Activated T-helper 1 cell treated with anti-CD3 and anti-CD28 coated beads, Interleukin-12 subunit alpha, Interleukin-12 subunit beta, Interleukin-2, Interleukin-4 antibody, amounts not matched to agents 30 ng/mL and 10 ng/mL and 1 ng/mL, durations not matched to agents 14 hours and 24 hours and 36 hours (primary cell): ENCODE data around the gene CLDN9. TPM values are rescaled to one million over a fixed set of nuclear protein-coding genes. Genes with fewer than 3 reads are reported as not detected.

ENCODE experiments used
- DNase-seq: peaks from one replicate; pipeline ENCODE4 v3.0.0; 2021; ENCODE audit warnings: low spot score
- H3K27ac Mint-ChIP-seq: one replicate; pipeline ENCODE4 v1.8.0; 2021; ENCODE audit warnings: mild to moderate bottlenecking, mixed read lengths
- H3K27me3 Mint-ChIP-seq: one replicate; pipeline ENCODE4 v1.8.0; 2022; ENCODE audit warnings: mild to moderate bottlenecking, moderate library complexity, mixed read lengths; ENCODE audit not compliant: insufficient read depth
- H3K36me3 Mint-ChIP-seq: one replicate; pipeline ENCODE4 v1.8.0; 2021; ENCODE audit warnings: low read depth, mixed read lengths
- H3K4me1 Mint-ChIP-seq: one replicate; pipeline ENCODE4 v1.8.0; 2021; ENCODE audit warnings: low read depth, mixed read lengths
- H3K4me3 Mint-ChIP-seq: one replicate; pipeline ENCODE4 v1.8.0; 2021; ENCODE audit warnings: mild to moderate bottlenecking, moderate library complexity, mixed read lengths
- H3K9me3 Mint-ChIP-seq: one replicate; pipeline ENCODE4 v1.8.0; 2021; ENCODE audit warnings: mixed read lengths
- intact Hi-C: fragments of 100-400 bp; cut with micrococcal nuclease; formaldehyde crosslinking; loops from one replicate; pipeline ENCODE4 v1.15.1; 2024
- total RNA-seq: library from RNA; stranded (reverse); gene quantifications from 2 replicates; pipeline ENCODE4 v1.2.3, GENCODE V29; 2022

The CLDN9 gene
- total RNA-seq, 1 donor from 2014 or later: not detected

- H3K9me3 Mint-ChIP-seq: no peaks in the 10 kb centered on the region
- H3K4me1 Mint-ChIP-seq: peaks cover 22% of the 10 kb centered on the region
- H3K4me3 Mint-ChIP-seq: peak overlapping the region; percentile 78
- DNase-seq: peak; percentile 79
- H3K27me3 Mint-ChIP-seq: peaks cover 13% of the 10 kb centered on the region
- peaks cover 11% of the 10 kb centered on the region for H3K36me3 Mint-ChIP-seq
- no peak overlapping the region for H3K27ac Mint-ChIP-seq
- intact Hi-C loops: loop anchor here (2.0 to 5.0 kb wide), 5 partner anchors 13 to 977 kb away; partner anchors contain the start of genes FLYWCH2 and HCFC1R1
These were observed 42.9 kb upstream of the CLDN9 start for GRCh38 chr16:2969545-2970521.

GRCh38 chr16:2970563-2970962 lies 42.2 kb upstream of the CLDN9 start:
- intact Hi-C loops: no loop called here
- Mint-ChIP-seq H3K9me3 (no peaks in the 10 kb centered on the region), H3K4me3 (peak overlapping the region; percentile 78), H3K27me3 (peaks cover 7% of the 10 kb centered on the region), H3K4me1 (peaks cover 17% of the 10 kb centered on the region), H3K36me3 (peaks cover 11% of the 10 kb centered on the region), H3K27ac (peak overlapping the region; percentile 44)
- DNase-seq: no peak

GRCh38 chr16:2971134-2971984 lies 41.4 kb upstream of the CLDN9 start:
- H3K27ac Mint-ChIP-seq: no peak overlapping the region
- peaks cover 17% of the 10 kb centered on the region for H3K4me1 Mint-ChIP-seq
- H3K9me3 Mint-ChIP-seq: no peaks in the 10 kb centered on the region
- intact Hi-C loops: no loop called here
- no peak for DNase-seq
- peaks cover 11% of the 10 kb centered on the region for H3K36me3 Mint-ChIP-seq
- peaks cover 6% of the 10 kb centered on the region for H3K27me3 Mint-ChIP-seq
- peak overlapping the region; percentile 78 for H3K4me3 Mint-ChIP-seq

- peak overlapping the region; percentile 11 for H3K4me3 Mint-ChIP-seq
These were observed 40.5 kb upstream of the CLDN9 start for GRCh38 chr16:2971985-2972784.

GRCh38 chr16:2973093-2973492 lies 39.6 kb upstream of the CLDN9 start:
- DNase-seq: no peak
- H3K27me3 Mint-ChIP-seq: peaks cover 5% of the 10 kb centered on the region
- H3K27ac Mint-ChIP-seq: no peak overlapping the region
- H3K36me3 Mint-ChIP-seq: peaks cover 11% of the 10 kb centered on the region
- H3K9me3 Mint-ChIP-seq: no peaks in the 10 kb centered on the region
- H3K4me3 Mint-ChIP-seq: no peak overlapping the region
- intact Hi-C loops: no loop called here
- peaks cover 16% of the 10 kb centered on the region for H3K4me1 Mint-ChIP-seq

More at GRCh38 chr16:2971985-2972784, 40.5 kb upstream of the CLDN9 start:
- H3K9me3 Mint-ChIP-seq: no peaks in the 10 kb centered on the region
- no peak overlapping the region for H3K27ac Mint-ChIP-seq
- DNase-seq: no peak
- peaks cover 6% of the 10 kb centered on the region for H3K27me3 Mint-ChIP-seq
- peaks cover 17% of the 10 kb centered on the region for H3K4me1 Mint-ChIP-seq
- intact Hi-C loops: no loop called here
- peaks cover 11% of the 10 kb centered on the region for H3K36me3 Mint-ChIP-seq

- Mint-ChIP-seq H3K27me3 (no peaks in the 10 kb centered on the region), H3K9me3 (no peaks in the 10 kb centered on the region), H3K27ac (no peak overlapping the region), H3K4me1 (peaks cover 10% of the 10 kb centered on the region), H3K36me3 (peaks cover 11% of the 10 kb centered on the region), H3K4me3 (no peak overlapping the region)
- DNase-seq: no peak
- intact Hi-C loops: no loop called here
These were observed 39.0 kb upstream of the CLDN9 start for GRCh38 chr16:2973605-2974318.

GRCh38 chr16:2974319-2975056 lies 38.2 kb upstream of the CLDN9 start:
- peaks cover 11% of the 10 kb centered on the region for H3K36me3 Mint-ChIP-seq
- peaks cover 9% of the 10 kb centered on the region for H3K4me1 Mint-ChIP-seq
- no peak for DNase-seq
- H3K4me3 Mint-ChIP-seq: no peak overlapping the region
- intact Hi-C loops: no loop called here
- H3K27me3 Mint-ChIP-seq: no peaks in the 10 kb centered on the region
- no peaks in the 10 kb centered on the region for H3K9me3 Mint-ChIP-seq
- H3K27ac Mint-ChIP-seq: no peak overlapping the region

GRCh38 chr16:2975161-2975795 lies 37.4 kb upstream of the CLDN9 start:
- no peak for DNase-seq
- no peak overlapping the region for H3K4me3 Mint-ChIP-seq
- H3K9me3 Mint-ChIP-seq: no peaks in the 10 kb centered on the region
- intact Hi-C loops: no loop called here
- no peak overlapping the region for H3K27ac Mint-ChIP-seq
- H3K27me3 Mint-ChIP-seq: no peaks in the 10 kb centered on the region
- H3K4me1 Mint-ChIP-seq: peaks cover 9% of the 10 kb centered on the region
- H3K36me3 Mint-ChIP-seq: peaks cover 11% of the 10 kb centered on the region

- Mint-ChIP-seq H3K9me3 (no peaks in the 10 kb centered on the region), H3K27ac (no peak overlapping the region), H3K36me3 (peaks cover 11% of the 10 kb centered on the region), H3K4me3 (no peak overlapping the region), H3K4me1 (peaks cover under 1% of the 10 kb centered on the region), H3K27me3 (no peaks in the 10 kb centered on the region)
- intact Hi-C loops: no loop called here
- DNase-seq: no peak
These were observed 36.5 kb upstream of the CLDN9 start for GRCh38 chr16:2976201-2976600.

- DNase-seq: no peak
- intact Hi-C loops: no loop called here
- no peak overlapping the region for H3K27ac Mint-ChIP-seq
- H3K36me3 Mint-ChIP-seq: peaks cover 11% of the 10 kb centered on the region
- no peak overlapping the region for H3K4me3 Mint-ChIP-seq
- H3K27me3 Mint-ChIP-seq: no peaks in the 10 kb centered on the region
- H3K4me1 Mint-ChIP-seq: peaks cover under 1% of the 10 kb centered on the region
- H3K9me3 Mint-ChIP-seq: no peaks in the 10 kb centered on the region
These were observed 36.0 kb upstream of the CLDN9 start for GRCh38 chr16:2976673-2977072.

- Mint-ChIP-seq H3K9me3 (no peaks in the 10 kb centered on the region), H3K36me3 (peaks cover 7% of the 10 kb centered on the region), H3K27ac (no peak overlapping the region), H3K4me1 (peaks cover 4% of the 10 kb centered on the region), H3K4me3 (no peak overlapping the region), H3K27me3 (peaks cover 2% of the 10 kb centered on the region)
- DNase-seq: no peak
- intact Hi-C loops: no loop called here
These were observed 35.3 kb upstream of the CLDN9 start for GRCh38 chr16:2977440-2977839.
